HG03097 (cell line): ENCODE results near the gene MARK3.

Experiments used
- ATAC-seq: cut with Tn5 transposase; IDR thresholded peaks from one replicate; pipeline ENCODE4 v1.9.1; 2021; ENCODE audit not compliant: unreplicated experiment, low FRiP score

Gene MARK3

DNA sequence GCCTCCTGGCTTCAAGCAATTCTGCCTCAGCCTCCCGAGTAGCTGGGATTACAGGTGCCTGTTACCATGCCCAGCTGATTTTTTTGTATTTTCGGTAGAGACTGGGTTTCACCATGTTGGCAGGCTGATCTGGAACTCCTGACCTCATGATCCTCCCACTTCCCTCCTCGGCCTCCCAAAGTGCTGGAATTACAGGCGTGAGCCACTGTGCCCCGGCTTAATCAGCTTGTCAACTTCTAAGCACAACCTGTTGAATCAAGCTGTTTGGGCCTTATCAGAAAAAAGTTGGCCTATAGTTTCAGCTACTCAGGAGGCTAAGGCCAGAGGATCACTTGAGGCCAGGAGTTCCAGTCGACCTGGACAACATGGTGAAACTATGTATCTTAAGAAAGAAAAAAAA is 7.9 kb downstream of the MARK3 start:
- no peak for ATAC-seq

DNA sequence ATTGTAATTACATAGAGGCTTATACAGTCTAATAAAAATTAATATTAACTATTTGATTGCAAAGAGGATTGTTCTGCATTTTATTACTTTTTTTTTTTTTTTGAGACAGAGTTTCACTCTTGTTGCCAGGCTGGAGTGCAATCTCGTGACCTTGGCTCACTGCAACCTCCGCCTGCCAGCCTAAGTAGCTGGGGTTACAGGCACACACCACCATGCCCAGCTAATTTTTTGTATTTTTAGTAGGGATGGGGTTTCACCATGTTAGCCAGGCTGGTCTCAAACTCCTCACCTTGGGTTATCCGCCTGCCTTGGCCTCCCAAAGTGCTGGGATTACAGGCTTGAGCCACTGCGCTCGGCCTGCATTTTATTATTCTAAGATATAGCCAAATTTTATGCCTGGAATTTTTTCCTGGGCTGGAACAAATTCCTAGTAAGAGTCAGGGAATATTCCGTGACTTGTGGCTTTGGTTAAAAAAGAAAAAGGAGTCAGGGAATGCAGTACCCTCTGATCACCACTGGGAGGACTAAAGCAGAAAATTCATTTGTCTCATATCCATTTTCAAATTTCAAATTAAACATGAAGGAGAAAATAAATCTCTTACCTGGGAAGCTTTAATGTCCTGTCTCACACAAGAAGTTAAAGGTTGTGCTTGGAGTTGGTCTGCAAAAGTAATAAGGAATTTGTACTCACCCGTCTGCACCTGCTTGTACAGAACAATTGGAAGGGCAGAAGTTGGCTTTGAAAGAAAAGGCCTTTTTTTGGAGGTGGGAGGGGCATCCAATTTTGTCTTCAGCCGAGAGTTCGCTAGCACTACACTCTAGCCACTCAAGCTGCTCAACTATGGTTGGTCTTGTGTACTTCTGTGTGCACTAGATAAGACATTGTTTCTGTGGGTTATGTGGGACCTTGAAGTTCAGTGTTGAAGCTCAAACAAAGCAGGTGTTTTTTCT is 8.7 kb downstream of the MARK3 start:
- no peak for ATAC-seq

DNA sequence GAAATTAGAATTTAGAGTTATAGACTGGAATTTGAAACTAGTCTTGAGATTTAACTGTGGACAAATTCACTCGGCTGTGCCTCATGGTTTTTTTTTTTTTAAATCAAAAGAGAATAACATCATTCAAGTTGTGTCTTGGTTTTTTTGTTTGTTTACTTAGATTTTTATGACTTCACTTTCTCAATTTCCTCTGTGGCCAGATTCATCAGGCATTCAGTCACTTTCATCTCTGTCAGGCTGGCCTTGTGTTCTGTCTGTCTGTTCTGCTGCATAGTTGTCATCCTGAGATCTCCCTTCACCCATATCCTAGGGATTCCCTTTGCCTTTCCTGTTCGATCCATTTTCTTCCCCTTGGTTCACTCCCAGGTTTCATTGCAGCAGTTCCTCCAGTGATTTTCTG is 10.0 kb downstream of the MARK3 start:
- ATAC-seq = no peak

DNA sequence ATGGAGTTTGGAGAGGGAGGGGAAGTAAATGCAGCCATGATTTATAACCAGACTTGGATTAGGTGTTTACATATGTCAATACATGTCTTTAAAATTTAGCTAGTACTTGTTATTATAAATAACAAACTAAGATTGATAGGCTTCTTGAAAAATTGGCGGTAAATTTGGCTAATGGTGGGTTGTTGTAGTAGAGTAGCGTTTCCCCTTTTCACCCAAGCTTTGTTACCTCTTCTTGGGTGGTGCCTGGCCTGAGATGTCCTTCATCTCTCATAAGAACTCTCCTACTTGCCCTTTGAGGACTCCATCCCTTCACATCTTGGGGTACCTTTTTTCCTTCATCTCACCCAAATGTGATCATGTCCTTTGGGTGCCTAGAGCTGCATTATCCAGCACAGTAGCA is 11.2 kb downstream of the MARK3 start:
- ATAC-seq = no peak

DNA sequence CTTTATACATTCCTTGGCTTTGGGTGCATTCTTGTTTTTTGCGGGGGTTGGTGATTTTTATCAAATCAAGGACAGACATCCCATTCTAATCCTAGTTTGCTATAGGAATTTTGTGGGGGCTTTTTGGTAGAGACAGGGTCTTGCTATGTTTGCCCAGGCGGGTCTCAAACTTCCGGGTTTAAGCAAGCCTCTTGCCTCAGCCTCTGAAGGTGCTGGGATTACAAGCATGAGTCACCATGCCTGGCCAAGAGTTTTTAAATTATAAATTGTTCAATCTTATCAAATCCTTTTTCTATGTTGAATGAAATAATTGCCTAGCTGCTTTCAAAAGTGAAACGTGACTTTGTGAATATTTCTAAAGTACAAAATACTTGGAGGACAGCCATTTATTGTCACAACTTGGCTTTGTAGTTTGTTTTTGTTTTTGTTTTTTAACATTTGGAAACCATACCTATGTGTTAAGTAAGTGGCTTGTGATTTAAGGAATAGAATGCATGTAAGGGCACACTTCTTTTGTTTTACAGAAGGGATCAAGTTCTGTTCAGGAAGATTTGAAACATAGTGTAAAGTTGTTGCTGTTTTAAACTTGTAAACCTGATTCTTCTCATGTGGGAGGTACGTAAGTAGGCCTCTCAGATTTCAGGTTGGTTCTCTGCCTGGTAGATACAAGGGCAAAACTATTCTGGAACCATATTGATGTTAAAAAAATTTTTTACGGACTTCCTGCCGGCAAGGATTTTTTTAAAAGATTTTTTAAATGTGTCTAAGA is 13.4 kb downstream of the MARK3 start:
- ATAC-seq = no peak

DNA sequence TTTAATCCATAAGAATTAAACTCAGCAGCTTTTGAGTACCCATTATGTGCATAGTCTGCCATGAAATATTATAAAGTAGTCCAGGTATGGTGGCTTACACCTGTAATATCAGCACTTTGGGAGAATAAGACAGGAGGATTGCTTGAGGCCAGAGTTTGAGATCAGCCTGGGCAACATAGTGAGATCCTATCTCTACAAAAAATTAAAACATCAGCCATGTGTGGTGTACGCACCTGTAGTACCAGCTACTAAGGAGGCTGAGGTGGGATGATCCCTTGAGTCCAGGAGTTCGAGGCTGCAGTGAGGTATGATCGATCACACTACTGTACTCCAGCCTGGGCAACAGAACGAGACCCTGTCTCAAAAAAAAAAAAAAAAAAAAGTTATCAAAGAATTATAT is 15.3 kb downstream of the MARK3 start:
- no peak for ATAC-seq

DNA sequence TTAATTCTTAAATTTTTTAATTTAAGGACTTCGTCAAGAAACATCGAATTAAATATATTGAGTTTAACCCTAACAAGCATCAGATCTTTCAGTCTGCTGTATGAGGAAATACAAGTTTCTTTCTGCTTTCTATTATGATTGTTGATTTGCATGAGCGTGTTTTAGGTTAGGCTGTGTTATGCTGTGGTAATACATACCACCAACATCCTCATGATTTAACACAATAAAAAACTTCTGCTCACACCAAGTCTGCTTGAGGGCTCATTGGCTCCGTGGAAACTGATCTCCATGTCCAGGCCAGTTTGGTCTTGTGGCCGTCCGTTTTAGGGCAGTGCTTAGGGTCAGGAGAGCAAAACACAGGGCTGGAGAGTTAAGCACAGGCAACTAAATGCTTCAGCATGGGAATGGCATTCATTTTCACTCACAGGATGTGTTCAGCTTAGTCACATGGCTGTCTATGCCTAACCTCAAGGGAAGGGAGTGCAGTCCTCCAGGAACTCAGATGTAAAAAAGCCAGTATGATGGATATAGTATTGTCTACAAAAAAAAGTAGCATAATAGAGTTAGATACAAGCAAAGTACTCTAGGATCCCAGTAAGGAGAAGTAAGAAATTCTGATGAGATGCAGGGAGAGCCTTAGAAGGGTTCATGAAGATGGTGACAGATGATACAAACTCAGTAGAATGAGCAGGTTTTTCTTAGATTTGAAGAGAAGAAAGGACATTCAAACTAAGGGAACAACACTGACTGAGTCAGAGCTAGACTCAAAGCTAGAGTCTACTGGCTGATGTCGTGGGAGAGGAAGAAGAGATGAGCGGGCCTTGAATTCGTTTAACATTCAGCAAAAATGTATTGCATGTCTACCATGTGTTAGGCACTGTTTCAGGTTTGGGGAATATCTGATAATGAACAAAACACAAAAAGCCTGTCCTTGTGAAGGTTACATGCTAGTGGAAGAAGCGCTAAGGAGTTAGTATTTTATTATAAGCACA is 16.3 kb downstream of the MARK3 start:
- no peak for ATAC-seq

DNA sequence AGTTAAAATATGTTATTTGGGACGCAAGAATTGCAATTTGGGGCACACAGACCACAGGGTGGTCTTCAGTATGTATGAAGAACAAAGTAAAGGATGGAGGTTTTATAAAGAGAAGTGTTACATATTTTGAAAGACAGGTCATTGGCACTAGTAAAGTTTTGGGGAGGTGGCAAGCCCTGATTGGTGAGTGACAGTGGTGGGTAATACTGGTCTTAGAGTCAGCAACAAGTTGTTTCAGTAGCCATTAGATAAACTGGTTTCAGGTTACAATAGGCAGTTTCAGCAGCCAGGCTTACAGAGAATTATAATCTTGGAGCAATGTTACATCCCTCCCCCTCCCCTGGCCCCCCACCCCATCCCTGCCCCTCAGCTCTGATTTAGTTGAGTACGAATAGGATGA is 17.5 kb downstream of the MARK3 start:
- no peak for ATAC-seq

DNA sequence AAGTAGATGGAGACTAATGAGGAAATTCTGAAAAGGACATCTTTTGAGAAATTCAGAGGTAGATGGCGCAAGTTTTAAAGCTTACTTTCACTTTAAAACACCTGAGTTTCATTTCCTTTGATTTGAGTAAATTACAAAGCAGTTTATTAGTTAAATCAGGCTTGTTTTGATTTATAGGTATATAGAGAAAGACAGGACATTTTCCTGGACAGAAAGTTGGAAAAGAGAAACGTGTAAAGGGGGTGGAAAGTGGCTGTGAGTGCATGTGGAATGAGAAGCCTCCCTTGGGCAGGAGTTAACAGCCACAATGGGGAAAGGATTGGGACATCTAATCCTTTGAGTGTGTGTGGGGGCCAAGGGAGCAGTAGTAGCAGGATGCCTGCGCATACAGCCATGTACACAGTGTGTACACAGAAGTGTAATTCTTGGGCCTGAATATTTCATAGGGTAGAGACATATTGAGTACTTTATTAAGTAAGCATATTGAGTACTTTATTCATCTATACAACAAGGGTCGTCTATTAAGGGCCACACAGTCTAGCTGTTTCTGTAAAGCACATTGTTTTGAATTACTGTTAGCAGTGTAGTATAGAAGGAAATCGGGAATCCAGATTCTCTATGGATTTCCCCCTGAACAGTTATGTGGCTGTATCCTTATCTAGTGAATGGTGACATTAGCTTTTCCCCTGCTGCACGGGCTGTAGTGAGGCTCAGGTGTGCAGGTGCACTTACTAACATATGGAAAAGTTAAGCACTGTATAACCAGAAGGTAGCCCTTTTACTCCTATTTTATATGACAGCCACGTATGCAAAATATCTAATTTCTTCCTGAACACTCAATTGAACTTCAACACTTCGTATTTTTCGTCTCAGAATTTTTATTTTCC is 19.1 kb downstream of the MARK3 start:
- ATAC-seq = no peak

DNA sequence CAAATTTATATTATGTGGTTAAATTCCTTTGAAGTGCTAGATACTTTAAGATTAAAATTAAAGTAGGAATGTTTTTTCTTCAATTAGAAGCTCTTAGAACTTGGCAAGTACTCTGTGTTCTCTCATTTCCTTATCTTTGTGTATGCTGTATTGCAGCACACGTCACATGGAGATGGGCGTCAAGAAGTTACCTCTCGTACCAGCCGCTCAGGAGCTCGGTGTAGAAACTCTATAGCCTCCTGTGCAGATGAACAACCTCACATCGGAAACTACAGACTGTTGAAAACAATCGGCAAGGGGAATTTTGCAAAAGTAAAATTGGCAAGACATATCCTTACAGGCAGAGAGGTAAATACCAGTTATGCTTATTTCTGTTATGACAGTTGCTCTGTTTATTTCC is 19.7 kb downstream of the MARK3 start:
- ATAC-seq = no peak

DNA sequence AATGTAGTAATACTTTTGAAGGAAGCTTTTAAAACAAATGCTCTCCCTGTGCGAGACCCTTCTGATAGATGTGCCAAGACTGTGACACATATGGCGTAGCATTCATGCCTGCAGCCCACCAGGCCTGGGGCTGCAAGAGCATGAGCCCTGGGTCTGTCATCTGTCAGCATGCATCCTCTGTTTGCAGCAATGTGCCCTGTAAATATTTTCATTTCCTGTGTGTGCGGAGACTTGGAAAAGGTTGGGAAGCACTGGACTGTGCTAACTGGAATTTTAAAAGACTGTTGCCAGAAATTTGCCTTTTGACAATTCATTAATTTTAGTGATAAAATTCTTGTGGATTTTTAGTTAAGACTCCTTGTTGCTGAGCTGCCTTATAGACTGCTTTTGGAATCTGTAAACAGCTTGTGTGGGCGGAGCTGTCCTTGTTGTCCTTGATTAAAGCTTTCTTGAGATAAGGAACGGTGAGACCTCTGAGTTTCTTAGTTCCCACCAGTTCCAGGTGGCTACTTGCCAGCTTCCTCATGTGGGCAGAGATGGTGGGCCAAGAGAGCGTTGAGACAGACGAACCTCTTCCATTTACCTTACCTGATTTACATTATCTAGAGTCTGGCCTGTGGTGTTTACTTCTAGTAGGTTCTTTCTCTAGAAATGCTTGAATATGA is 23.4 kb downstream of the MARK3 start:
- ATAC-seq = no peak

DNA sequence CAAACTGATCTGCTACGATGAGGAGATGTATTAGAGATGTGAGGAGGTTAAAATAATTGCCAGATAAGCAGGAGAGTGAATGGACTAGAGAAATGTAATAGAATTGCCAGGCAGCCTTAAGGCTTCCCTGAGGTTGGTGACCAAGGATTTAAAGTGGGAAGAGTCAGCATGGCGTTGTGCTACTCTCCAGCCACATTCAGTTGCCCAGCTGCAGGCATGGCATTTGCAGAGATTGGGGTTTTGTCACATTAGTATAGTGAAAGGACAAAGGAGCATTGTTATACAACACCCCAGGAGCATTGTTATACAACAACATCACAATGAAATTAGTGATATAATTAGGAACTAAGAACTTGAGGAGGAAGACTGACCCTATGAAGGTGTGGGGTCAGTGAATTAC is 31.7 kb downstream of the MARK3 start:
- no peak for ATAC-seq

DNA sequence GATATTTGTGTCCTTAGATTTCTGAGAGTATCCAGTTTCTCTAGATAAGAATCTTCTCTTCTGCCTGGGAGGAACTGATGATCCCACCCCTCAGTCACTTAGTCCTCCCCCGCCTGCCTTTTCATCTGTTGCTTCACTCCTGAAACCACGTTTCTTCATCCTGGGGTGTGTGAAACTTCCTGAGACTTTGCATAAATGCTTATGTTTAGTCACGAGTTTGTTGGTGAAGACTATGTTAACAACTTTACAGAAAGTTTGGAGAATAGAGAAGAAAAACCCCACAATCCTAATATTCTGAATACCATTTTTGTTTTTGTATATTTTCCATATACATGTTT is 33.2 kb downstream of the MARK3 start:
- no peak for ATAC-seq

DNA sequence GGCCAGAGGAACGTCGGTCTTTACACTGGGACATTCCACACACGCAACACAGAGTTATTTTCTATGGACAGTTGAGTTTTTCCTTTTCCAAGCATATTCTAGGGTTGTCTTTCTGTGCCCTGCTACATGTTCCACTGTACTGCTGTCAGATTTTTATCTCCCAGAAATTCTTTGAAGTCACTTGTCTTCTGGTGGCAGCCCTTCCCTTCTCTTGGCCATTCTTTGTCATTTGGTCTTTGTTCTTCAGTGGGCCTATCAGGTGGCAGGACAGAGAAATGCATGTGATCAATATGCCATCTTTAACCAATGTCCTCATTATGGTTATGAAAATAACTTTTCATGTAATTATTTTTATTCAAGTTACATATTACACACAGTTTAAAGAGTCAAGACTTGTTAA is 36.3 kb downstream of the MARK3 start:
- no peak for ATAC-seq

DNA sequence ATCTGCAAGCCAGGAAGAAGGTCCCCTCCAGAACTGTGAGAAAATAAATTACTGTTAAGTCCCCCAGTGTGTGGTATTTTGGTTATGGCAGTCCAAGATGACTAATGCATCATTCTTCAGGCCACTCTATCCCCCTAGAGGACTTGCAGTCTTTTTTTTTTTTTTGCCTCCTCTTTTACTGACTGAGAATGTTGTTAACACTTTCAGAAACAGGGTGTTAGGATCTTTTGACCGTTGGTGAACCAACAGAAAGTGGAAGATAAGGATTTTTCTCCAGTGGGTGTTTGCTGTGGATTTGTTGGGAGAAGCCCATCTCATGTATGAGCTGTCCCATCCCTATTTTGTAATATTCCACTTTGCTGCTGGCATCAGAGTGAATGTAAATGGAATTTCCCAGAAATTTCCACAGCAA is 37.8 kb downstream of the MARK3 start:
- no peak for ATAC-seq

DNA sequence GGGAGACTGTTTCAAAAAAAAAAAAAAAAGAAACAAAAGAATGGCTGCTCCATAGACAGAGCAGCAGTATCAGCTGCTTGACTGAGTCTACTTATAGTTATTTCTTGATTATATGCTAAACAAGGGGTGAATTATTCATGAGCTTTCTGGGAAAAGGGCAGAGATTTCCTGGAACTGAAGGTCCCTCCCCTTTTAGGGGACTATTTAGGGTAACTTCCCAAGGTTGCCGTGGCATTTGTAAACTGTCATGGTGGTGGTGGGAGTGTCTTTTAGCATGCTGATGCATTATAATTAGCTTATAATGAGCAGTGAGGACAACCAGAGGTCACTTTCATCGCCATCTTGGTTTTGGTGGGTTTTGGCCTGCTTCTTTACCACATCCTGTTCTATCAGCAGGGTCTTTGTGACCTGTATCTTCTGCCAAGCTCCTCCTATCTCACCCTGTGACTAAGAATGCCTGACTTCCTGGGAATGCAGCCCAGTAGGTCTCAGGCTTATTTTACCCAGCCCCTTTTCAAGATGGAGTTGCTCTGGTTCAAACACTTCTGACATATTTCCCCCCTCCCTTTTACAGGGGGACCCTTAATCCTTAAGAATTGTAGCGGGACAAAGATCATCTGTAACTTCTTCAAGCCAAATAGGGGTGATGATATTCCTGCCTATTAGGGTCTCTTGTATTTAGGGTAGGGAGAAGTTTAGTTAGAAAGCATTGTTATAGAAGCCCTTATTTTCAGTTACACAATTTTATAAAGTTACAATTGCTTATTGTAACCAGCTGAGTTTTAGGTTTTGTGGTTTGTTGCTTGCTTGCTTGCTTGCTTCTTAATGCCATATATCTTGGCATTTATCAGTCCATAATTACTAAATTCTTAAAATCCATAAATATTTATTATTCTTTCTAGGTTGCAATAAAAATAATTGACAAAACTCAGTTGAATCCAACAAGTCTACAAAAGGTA is 42.5 kb downstream of the MARK3 start:
- ATAC-seq = no peak

DNA sequence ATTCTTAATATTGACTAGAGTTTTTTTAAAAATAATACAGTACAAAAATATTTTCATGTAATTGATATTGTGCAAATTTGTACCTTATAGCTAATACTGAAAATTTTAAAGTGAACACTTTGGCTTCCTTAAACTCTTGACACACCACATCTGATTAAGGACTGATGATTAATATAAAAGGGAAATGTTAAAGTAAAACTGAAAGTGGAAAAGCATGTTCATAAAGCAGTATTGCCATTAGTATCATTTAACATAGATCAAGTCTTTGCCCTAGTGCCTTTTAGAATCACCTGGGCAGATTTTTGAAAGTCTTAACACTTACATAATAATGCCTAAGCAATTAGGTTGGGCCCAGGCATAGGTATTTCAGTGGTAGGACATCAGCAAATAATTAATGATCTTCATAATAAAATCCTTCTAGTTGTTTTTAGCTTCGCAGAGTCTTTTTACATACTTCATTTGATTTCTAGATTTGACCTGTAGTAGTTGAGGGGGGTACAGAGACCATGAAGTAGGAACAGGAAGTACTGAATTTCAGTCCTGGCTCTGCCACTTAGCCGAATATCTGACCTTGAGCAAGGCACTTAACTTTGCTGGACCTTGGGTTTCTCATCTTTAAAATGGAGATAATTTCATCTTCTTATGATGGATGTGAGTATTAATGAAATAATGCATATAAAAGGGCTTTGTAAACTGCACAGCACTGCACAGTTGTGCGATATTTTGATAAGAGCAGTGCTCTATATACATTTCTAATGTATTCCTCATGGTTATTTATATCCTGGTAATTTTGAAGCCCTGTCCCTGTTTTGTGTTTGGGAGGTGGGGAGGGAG is 43.7 kb downstream of the MARK3 start:
- ATAC-seq = no peak
